Testis (tissue), 2 donors: ENCODE data around the gene FBXO36.
"Not testable (repeated sequence)": the region's sequence is repeated elsewhere in the genome, so short reads cannot be mapped to it uniquely, and the experiment has no call there.

Experiments
- CTCF ChIP-seq, 3 experiments: fragments of 450-650 bp in 2 of 3; fragments of 200-600 bp in 1 of 3; sonication (generic) in 1 of 3; IDR thresholded peaks; one replicate each; pipeline ENCODE4 v1.5.1; 2016 to 2019; ENCODE audit warnings: antibody characterized with exemption in 3 of 3, mild to moderate bottlenecking in 2 of 3, moderate library complexity in 1 of 3
- POLR2A ChIP-seq: fragments of 450-650 bp; IDR thresholded peaks from one replicate; pipeline ENCODE4 v1.6.1; 2017; ENCODE audit warnings: antibody characterized with exemption, mild to moderate bottlenecking, moderate library complexity

- TF ChIP-seq CTCF (IDR thresholded peaks at IDR 0.05); POLR2A: not testable (repeated sequence)
Observed at GRCh38 chr2:229900514-229900913, 21.8 kb upstream of the FBXO36 start.
